22Rv1 (cell line): Measurements from ENCODE around the gene FADD.

ENCODE experiments used
- ZFX ChIP-seq: fragments of 450-650 bp; IDR thresholded peaks from 2 replicates; pipeline ENCODE4 v1.6.1; 2017; ENCODE audit warnings: antibody characterized with exemption, borderline replicate concordance
- TF ChIP-seq, protein P1 (sequence below): fragments of 450-650 bp; IDR thresholded peaks from 2 replicates; pipeline ENCODE4 v1.5.1; 2017; ENCODE audit warnings: mild to moderate bottlenecking

DNA sequence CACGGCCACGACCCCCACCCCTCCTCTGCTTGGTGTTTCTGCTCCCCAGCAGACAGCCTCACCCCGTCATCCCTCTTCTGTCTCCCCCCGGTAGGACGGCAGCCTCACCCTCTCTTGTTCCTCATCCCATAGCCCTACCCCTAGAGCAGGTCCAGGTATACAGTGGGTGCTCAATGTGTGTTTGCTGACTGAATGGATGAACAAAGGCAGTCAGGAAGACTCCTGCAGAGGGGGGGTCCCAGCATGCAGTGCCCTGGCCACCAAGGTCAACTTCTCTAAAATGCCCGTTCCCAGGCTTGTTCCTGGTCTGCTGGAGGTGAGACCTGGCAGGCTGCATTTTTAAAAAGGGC is 34.7 kb upstream of the FADD start:
- TF ChIP-seq, protein P1, sequence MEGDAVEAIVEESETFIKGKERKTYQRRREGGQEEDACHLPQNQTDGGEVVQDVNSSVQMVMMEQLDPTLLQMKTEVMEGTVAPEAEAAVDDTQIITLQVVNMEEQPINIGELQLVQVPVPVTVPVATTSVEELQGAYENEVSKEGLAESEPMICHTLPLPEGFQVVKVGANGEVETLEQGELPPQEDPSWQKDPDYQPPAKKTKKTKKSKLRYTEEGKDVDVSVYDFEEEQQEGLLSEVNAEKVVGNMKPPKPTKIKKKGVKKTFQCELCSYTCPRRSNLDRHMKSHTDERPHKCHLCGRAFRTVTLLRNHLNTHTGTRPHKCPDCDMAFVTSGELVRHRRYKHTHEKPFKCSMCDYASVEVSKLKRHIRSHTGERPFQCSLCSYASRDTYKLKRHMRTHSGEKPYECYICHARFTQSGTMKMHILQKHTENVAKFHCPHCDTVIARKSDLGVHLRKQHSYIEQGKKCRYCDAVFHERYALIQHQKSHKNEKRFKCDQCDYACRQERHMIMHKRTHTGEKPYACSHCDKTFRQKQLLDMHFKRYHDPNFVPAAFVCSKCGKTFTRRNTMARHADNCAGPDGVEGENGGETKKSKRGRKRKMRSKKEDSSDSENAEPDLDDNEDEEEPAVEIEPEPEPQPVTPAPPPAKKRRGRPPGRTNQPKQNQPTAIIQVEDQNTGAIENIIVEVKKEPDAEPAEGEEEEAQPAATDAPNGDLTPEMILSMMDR, result no peak
- TF ChIP-seq ZFX, result no peak
